Measurements from ENCODE around the gene FKBP10. TPM values are rescaled to one million over a fixed set of nuclear protein-coding genes. Genes with fewer than 3 reads are reported as not detected.

The FKBP10 gene
- polyA plus RNA-seq, 2 of the 4 experiments (the other 2 are of a cell fraction): 109 to 119 TPM

DNA sequence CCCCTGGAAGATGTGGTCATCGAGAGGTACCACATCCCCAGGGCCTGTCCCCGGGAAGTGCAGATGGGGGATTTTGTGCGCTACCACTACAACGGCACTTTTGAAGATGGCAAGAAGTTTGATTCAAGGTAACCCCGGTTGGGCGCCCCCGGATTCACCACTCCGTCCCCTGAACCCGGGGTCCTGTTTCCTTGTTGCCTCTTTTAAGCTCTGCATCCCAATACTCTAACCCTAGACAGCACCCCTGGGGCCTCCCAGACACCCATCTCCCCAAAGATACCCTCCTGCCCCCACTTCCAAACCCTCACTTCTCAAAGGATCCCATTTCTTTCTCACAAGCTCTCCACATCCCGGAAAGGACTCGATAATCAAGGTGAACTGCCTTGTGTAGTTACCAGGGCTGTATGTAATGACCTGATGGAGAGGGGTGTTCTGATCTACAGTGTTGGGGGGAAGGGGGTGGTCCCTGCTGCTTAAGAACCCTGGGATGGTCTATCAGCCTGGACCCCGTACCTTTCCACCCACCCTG, 412 bp downstream of the FKBP10 start:
- Histone ChIP-seq H3K9me3 (no peaks in the 10 kb centered on the region), H3K27ac (peak overlapping the region; percentile 96 to 97), H3K4me1 (peaks cover 30% of the 10 kb centered on the region), H3K4me2 (peak overlapping the region; percentile 97), H3K4me3 (peak overlapping the region; percentile 79)
- ATAC-seq (peak; percentile 18 to 24; a peak in 5 of 6 replicates), DNase-seq (ENCODE audit: low read depth in 1 of 2, low spot score in 1 of 2) (peak in 1 of 2 experiments; percentile 31), FAIRE-seq (no peak)
- ChIA-PET CTCF (interaction anchor here (1.0 to 52.0 kb wide), 6 partner anchors 12 to 117 kb away, joined by 3 to 3262 read pairs (median 14); partner anchors contain the start of genes GAST, HAP1 and JUP), POLR2A (interaction anchor here (0.5 to 2.8 kb wide), 5 partner anchors 10 to 124 kb away, joined by 3 to 17 read pairs (median 8); partner anchors contain the start of genes EIF1 and KLHL11)
- TF ChIP-seq JUN (IDR thresholded peaks at IDR 0.05) (no peak), EHF (CRISPR knock-in tag; IDR thresholded peaks at IDR 0.05) (no peak), KDM5A (IDR thresholded peaks at IDR 0.05) (0 out of 2 replicates have a peak, but pooled peaks have one; percentile 20), JUNB (IDR thresholded peaks at IDR 0.05) (no peak), KDM1A (IDR thresholded peaks at IDR 0.05; ENCODE audit: low read depth) (no peak)
- TF ChIP-seq, protein P1, sequence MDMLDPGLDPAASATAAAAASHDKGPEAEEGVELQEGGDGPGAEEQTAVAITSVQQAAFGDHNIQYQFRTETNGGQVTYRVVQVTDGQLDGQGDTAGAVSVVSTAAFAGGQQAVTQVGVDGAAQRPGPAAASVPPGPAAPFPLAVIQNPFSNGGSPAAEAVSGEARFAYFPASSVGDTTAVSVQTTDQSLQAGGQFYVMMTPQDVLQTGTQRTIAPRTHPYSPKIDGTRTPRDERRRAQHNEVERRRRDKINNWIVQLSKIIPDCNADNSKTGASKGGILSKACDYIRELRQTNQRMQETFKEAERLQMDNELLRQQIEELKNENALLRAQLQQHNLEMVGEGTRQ (IDR thresholded peaks at IDR 0.05): no peak
- TF ChIP-seq, protein P2, sequence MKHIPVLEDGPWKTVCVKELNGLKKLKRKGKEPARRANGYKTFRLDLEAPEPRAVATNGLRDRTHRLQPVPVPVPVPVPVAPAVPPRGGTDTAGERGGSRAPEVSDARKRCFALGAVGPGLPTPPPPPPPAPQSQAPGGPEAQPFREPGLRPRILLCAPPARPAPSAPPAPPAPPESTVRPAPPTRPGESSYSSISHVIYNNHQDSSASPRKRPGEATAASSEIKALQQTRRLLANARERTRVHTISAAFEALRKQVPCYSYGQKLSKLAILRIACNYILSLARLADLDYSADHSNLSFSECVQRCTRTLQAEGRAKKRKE (CRISPR knock-in tag; IDR thresholded peaks at IDR 0.05; ENCODE audit: low read depth): no peak
- TF ChIP-seq, protein P3, sequence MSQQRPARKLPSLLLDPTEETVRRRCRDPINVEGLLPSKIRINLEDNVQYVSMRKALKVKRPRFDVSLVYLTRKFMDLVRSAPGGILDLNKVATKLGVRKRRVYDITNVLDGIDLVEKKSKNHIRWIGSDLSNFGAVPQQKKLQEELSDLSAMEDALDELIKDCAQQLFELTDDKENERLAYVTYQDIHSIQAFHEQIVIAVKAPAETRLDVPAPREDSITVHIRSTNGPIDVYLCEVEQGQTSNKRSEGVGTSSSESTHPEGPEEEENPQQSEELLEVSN (IDR thresholded peaks at IDR 0.05; ENCODE audit: borderline replicate concordance, low read depth): 0 out of 2 replicates have a peak, but pooled peaks have one; percentile 5
- 9% methylated on average over 12 of the region's 12 CpGs for WGBS (ENCODE audit: missing lambda C conversion rate)

DNA sequence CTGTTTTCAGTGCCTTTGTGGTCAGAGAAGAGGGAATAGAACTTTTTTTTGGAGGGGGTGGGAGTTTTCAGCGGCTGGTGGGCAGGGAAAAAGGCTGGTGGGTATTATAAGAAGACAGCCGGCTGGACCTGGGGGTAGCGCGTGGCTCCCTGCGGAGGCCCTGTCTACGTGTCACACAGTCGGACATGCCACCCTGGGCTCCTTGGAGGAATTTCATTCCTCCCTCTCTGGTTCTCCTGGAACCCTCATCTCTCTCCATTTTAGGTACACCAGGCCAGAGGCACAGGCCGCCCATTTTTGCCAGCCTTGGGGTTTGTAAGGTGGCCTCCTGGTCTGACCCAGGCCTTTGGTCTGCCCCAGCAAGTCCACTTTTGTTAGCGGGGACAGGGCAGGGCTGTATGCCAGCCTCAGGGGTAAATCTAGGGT, 908 bp downstream of the FKBP10 start:
- TF ChIP-seq RCOR1 (IDR thresholded peaks at IDR 0.05; ENCODE audit: low read depth, low read length) (no peak), CEBPB (IDR thresholded peaks at IDR 0.05) (no peak), FOSB (CRISPR knock-in tag; IDR thresholded peaks at IDR 0.05) (no peak), ZC3H11A (IDR thresholded peaks at IDR 0.05) (no peak), MYC (IDR thresholded peaks at IDR 0.05; ENCODE audit: borderline replicate concordance, low read length) (no peak), KDM1A (IDR thresholded peaks at IDR 0.05; ENCODE audit: low read depth) (no peak), SMC3 (IDR thresholded peaks at IDR 0.05) (no peak), NFE2L2 (conservative IDR thresholded peaks at IDR 0.05; ENCODE audit: low read length) (no peak), GATA3 (IDR thresholded peaks at IDR 0.05; ENCODE audit: borderline replicate concordance) (no peak), RNF2 (IDR thresholded peaks at IDR 0.05; ENCODE audit: borderline replicate concordance, low read depth) (no peak), ZSCAN20 (CRISPR knock-in tag; IDR thresholded peaks at IDR 0.05) (no peak), HOXB13 (CRISPR knock-in tag; IDR thresholded peaks at IDR 0.05; ENCODE audit: low read depth) (no peak)
- TF ChIP-seq, protein P3 (IDR thresholded peaks at IDR 0.05; ENCODE audit: borderline replicate concordance, low read depth): no peak
- TF ChIP-seq, protein P4, sequence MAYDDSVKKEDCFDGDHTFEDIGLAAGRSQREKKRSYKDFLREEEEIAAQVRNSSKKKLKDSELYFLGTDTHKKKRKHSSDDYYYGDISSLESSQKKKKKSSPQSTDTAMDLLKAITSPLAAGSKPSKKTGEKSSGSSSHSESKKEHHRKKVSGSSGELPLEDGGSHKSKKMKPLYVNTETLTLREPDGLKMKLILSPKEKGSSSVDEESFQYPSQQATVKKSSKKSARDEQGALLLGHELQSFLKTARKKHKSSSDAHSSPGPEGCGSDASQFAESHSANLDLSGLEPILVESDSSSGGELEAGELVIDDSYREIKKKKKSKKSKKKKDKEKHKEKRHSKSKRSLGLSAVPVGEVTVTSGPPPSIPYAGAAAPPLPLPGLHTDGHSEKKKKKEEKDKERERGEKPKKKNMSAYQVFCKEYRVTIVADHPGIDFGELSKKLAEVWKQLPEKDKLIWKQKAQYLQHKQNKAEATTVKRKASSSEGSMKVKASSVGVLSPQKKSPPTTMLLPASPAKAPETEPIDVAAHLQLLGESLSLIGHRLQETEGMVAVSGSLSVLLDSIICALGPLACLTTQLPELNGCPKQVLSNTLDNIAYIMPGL (CRISPR knock-in tag; IDR thresholded peaks at IDR 0.05; ENCODE audit: borderline replicate concordance): no peak
- TF ChIP-seq, protein P5, sequence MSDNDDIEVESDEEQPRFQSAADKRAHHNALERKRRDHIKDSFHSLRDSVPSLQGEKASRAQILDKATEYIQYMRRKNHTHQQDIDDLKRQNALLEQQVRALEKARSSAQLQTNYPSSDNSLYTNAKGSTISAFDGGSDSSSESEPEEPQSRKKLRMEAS (IDR thresholded peaks at IDR 0.05): no peak
- ChIA-PET CTCF (interaction anchor here (1.0 to 52.0 kb wide), 6 partner anchors 12 to 118 kb away, joined by 3 to 3262 read pairs (median 12); partner anchors contain the start of genes GAST, HAP1 and JUP), POLR2A (interaction anchor here (0.5 to 2.8 kb wide), 3 partner anchors 9 to 125 kb away, joined by 3 to 17 read pairs (median 8); partner anchors contain the start of gene EIF1)
- Histone ChIP-seq H3K4me2 (peak overlapping the region; percentile 97), H3K9me3 (no peaks in the 10 kb centered on the region), H3K4me1 (peaks cover 30% of the 10 kb centered on the region), H3K4me3 (peak overlapping the region; percentile 79), H3K27ac (peak overlapping the region; percentile 96 to 97)
- FAIRE-seq: no peak
- no peak for ATAC-seq
- DNase-seq (ENCODE audit: low read depth in 1 of 2, low spot score in 1 of 2): no peak
- 71% methylated on average over 9 of the region's 9 CpGs for WGBS (ENCODE audit: missing lambda C conversion rate)

Measured in A549 (cell line).